ENCODE data around the gene ATP11A.

GRCh38 chr13:112831801-112832200 lies 142.0 kb downstream of the ATP11A start:
- TF ChIP-seq, protein P1, sequence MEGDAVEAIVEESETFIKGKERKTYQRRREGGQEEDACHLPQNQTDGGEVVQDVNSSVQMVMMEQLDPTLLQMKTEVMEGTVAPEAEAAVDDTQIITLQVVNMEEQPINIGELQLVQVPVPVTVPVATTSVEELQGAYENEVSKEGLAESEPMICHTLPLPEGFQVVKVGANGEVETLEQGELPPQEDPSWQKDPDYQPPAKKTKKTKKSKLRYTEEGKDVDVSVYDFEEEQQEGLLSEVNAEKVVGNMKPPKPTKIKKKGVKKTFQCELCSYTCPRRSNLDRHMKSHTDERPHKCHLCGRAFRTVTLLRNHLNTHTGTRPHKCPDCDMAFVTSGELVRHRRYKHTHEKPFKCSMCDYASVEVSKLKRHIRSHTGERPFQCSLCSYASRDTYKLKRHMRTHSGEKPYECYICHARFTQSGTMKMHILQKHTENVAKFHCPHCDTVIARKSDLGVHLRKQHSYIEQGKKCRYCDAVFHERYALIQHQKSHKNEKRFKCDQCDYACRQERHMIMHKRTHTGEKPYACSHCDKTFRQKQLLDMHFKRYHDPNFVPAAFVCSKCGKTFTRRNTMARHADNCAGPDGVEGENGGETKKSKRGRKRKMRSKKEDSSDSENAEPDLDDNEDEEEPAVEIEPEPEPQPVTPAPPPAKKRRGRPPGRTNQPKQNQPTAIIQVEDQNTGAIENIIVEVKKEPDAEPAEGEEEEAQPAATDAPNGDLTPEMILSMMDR (IDR thresholded peaks at IDR 0.05; ENCODE audit: poor library complexity) = no peak
- TF ChIP-seq EZH2 (IDR thresholded peaks at IDR 0.05; ENCODE audit: borderline replicate concordance) = no peak
- no peak for TF ChIP-seq EZH2phosphoT487 (IDR thresholded peaks at IDR 0.05; ENCODE audit: low read depth, severe bottlenecking, unreplicated experiment)
